MV-4-11 (cell line): ENCODE results near the gene LRP10.
A peak's percentile ranks its signal among the peaks of the same experiment; 100 is the strongest.

Source experiments
- DNase-seq: peaks from one replicate; lab custom pipeline; 2025; lab: John Stamatoyannopoulos, UW

Gene LRP10

GRCh38 chr14:22865424-22866405, 5.8 kb upstream of the LRP10 start:
- DNase-seq = no peak

DNA sequence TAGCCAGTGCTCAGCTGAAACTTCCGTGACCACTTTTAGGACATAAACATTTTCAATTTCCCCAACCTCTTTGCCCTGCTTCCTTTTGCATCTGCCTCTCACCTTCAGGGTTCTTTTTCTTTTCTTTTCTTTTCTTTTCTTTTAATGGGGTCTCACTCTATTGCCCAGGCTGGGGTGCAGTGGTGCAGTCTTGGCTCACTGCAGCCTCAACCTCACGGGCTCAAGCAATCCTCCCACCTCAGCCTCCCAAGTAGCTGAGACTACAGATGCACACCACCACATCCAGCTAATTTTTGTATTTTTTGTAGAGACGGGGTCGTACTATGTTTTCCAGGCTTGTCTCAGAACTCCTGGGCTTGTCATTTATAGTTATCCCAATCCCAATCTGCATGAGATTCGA, 4.7 kb upstream of the LRP10 start:
- DNase-seq = no peak

- DNase-seq = peak; percentile 53
These were observed 723 bp upstream of the LRP10 start for GRCh38 chr14:22870811-22871223.

DNA sequence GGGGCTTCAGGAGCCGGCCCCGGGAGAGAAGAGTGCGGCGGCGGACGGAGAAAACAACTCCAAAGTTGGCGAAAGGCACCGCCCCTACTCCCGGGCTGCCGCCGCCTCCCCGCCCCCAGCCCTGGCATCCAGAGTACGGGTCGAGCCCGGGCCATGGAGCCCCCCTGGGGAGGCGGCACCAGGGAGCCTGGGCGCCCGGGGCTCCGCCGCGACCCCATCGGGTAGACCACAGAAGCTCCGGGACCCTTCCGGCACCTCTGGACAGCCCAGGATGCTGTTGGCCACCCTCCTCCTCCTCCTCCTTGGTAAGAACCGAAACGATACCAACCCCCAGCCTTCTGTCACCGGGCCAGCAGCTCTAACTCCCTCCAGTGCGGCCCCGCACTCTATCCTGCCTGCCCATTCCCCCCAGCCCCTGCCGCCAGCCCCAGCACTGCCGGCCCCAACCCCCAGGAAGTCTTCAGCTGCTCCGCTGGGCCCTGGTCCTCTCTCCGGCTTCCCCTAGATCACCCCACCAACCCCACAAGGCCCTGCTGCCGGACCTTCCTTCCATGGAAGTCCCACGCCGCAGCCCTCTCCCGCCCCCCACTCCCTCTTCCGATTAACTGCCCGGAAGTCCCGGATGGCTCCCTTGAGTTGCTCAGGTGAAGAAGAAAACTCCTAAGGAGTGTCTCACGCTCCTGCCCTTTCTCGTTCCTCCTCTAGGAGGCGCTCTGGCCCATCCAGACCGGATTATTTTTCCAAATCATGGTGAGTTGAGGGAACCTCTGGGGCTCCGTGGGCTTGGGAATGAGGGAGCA, 693 bp downstream of the LRP10 start:
- DNase-seq = peak; percentile 27

DNA sequence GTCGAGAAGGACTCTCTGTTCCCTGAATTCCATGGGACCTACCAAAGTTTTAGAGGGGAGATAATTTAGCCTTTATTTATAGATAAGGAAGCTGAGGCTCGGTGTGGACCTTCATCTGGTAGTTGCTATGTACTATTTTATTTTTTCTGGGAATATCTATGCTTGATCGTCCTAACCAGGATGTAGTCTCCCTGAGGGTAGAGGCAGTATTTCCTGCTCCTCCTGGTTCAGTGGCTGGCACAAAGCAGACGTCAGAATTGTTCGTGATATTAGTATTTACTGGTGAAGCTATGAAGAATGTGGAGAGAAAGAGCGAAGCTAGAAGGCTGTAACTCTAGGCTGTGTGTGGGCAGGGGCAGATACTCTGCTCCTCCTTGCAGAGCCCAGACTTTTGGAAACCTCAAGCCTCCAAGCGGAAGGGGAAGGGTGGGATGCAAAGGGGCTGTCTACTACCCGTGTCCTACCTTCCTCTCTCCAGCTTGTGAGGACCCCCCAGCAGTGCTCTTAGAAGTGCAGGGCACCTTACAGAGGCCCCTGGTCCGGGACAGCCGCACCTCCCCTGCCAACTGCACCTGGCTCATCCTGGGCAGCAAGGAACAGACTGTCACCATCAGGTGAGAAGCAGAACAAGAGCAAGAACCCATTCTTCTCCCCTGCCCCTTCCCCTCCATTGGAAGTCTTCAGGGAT, 1.4 kb downstream of the LRP10 start:
- DNase-seq = no peak

DNA sequence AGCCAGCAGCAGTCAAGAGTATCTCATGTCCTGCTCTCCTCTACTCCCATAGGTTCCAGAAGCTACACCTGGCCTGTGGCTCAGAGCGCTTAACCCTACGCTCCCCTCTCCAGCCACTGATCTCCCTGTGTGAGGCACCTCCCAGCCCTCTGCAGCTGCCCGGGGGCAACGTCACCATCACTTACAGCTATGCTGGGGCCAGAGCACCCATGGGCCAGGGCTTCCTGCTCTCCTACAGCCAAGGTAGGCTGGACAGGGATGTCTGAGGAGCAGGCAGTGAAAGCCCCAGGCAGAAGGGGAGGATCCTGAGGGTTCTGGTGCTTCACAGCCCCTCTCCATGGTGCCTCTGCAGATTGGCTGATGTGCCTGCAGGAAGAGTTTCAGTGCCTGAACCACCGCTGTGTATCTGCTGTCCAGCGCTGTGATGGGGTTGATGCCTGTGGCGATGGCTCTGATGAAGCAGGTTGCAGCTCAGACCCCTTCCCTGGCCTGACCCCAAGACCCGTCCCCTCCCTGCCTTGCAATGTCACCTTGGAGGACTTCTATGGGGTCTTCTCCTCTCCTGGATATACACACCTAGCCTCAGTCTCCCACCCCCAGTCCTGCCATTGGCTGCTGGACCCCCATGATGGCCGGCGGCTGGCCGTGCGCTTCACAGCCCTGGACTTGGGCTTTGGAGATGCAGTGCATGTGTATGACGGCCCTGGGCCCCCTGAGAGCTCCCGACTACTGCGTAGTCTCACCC, 3.6 kb downstream of the LRP10 start:
- DNase-seq = no peak

GRCh38 chr14:22875748-22876319, 4.3 kb downstream of the LRP10 start:
- DNase-seq = no peak

DNA sequence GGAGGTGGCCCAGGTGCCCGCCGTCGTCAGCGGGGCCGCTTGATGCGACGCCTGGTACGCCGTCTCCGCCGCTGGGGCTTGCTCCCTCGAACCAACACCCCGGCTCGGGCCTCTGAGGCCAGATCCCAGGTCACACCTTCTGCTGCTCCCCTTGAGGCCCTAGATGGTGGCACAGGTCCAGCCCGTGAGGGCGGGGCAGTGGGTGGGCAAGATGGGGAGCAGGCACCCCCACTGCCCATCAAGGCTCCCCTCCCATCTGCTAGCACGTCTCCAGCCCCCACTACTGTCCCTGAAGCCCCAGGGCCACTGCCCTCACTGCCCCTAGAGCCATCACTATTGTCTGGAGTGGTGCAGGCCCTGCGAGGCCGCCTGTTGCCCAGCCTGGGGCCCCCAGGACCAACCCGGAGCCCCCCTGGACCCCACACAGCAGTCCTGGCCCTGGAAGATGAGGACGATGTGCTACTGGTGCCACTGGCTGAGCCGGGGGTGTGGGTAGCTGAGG, 5.5 kb downstream of the LRP10 start:
- DNase-seq = no peak

DNA sequence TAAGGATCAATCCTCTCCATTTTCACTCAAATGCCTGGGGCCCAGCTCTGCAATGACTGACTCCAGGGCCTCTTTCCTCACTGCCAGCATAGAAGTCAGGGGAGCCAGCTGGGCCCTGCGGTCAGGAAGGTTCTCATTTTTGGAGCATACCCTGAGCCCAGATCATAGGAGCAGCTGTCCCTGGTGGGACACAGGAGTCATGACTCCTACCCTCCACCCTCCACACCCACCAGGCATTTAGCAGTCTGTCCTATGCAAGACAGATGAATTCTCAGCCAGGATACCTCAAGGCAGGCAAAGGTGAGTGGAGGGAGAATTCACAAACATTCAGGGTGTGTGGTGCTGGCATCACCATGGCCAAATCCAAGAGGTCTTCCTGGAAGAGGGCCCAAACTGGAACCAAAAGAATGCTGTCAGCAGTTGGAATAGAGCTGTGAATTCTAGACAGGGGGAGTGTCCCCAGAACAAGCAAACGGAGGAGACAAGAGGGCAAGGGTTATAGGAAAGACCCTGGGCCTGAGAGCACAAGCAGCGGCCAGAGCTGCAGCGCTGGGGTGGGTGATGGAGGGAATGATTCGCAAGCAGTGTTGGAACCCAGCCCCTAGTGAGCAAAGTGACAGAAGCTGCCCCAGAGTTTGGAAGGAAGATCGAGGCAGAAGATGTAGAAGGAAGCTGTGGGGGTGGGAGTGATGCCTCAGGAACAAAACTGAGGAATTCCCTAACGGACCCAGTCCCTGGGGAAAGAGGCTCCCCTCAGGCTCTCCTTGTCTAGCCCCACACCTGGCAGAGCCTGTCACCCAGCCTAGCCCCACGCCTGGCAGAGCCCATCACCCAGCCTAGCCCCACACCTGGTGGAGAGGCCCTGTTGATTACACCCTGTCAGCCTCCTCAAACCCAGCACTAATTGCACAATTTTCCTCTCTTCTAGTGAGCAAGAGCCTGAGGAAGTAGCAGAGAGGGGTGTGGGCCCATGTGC, 7.0 kb downstream of the LRP10 start:
- no peak for DNase-seq

- no peak for DNase-seq
These were observed 10.5 kb downstream of the LRP10 start for GRCh38 chr14:22882064-22882463.

DNA sequence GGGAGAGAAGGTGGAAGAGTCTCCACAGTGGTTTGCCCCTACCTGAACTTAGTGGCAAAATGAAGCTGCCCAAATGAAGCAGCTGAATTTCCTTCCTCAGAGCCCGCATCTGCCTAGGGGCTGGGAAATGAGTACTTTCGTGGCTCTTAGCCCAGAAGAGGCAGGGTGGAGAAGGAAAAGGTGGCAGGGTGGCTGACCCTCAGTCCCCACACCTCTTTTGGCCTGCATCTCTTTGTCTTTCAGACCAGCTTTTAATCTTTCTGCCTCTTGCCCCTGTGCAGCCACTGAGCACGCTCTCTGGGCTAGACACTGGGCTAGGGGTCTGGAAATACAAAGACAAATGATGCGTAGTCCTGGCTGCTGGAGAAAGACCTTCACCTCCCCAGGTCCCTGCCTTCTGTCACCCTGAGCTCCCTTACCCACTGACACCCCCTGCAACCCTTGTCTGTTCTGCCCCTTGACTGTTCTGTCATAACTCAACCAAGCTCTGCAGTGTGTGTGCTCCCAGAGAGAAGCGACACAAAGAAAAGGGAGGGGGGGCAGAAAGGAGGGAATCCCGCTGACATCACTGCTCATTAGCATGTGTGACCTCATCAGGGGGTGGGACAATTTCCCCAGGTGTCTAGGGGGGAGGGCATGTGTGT, 11.1 kb downstream of the LRP10 start:
- no peak for DNase-seq

DNA sequence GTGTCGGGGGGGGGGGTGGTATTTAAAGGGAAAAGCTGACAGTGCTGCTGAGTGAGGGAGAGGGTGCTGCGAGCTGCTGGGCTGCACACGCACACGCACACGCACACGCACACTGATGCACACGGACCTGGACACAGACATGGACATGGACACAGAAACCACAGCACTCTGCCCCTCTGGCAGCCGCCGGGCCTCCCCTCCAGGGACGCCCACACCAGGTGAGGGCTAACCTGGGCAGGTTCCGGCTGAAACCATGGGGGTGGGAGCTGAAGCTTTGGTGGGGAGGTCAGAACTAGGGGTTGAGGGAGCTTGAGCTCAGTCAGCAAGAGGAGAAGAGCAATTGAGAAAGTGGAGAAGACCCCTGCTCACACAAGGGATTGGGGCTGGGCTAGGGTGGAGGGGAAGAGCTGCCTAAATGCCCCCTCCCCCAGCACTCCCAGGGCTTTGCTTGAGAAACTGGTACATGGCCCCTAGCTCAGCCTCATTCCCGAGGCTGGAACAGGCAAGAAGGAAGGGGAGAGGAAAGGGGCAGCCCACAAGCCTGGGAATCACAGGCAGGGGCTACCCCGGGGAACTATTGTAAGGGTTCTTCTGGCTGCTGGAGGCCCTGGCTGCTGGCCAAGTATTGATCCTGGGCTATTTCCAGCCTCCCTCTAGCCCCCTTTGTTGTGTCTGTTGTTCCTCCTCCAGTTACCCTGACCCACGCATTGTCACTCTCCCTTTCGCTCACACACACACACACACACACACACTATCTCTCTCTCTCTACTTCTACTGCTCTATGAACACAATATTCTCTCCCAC, 11.8 kb downstream of the LRP10 start, which contains the start of gene REM2:
Gene REM2 (plus strand): TSS at position 50 of the 804 bp plus-strand sequence. CDS start 66 bp downstream, at position 116.
- DNase-seq = no peak

DNA sequence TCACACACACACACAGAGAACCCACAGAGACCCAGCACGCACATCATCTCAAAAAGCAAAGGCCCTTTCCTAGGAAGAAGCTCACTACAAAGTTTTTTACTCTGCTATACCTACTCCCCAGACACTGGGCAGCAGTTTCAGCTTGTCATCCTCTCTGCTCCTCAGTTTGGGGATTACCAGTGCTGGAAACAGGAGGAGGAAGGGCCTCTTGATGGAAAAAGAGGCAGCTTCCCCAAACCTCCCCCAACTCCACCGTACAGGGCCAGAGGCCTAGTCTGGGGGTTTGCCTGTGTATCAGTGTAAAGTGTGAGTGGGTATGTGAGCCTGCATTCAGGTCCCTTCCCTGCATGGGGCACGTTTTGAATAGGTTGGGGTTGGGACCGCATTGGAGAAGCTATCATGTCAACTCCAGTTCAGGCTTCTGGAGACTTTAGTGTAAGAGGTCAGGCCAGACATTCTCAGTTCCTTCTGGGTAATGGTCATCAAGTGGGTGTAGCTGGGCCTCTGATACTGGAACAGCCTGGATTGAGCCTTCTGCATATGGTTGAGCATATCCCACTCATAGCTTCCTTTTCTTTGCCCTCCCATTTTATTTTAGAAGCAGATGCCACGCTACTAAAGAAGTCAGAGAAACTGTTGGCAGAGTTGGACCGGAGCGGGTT, 12.7 kb downstream of the LRP10 start:
- DNase-seq = peak; percentile 34

- no peak for DNase-seq
These were observed 13.4 kb downstream of the LRP10 start for GRCh38 chr14:22884738-22885523.

DNA sequence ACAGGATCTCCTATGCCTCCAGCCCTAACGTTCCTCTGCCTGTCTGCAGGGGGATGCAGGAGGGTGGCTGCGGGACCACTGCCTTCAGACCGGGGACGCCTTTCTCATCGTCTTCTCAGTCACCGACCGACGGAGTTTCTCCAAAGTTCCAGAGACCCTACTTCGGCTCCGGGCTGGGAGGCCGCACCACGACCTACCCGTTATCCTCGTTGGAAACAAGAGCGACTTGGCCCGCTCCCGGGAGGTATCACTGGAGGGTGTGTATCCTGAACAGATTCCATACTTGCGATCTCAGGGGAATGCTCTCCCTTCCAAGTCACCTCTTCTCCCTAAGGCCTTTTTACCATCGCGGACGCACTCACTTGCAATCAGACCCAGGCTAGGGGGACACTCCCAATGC, 14.4 kb downstream of the LRP10 start:
- no peak for DNase-seq

DNA sequence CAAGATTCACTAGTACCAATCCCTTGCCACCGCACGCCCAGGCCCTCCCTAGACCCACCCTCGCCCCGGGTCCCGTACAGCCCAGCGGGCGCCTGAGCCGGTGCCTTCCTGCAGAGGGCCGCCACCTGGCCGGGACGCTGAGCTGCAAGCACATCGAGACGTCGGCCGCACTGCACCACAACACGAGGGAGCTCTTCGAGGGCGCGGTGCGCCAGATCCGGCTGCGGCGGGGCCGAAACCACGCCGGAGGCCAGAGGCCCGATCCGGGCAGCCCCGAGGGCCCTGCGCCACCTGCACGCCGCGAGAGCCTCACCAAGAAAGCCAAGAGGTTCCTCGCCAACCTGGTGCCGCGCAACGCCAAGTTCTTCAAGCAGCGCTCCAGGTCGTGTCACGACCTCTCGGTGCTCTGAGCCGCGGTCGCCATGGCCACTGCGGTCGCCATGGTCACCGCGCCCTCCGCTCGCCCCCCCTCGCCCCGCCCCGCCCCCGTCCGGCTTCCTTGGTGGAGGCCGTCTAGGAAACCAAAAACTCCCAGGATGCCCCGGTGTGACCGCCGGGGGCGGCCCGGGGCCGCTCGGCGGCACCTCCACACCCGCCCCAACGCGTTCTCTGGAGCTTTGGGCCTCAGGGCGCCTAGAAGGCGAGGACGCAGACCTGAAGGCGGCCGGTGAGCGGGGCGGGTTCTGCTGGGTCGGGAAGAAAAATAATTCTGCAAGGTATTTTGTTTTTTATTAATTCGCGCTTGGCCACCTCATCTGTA, 15.1 kb downstream of the LRP10 start:
- peak; percentile 54 for DNase-seq
